Measurements from ENCODE around the gene DDX3X.

Gene DDX3X

GRCh38 chrX:41386222-41386990, 52.4 kb downstream of the DDX3X start:
- ChIA-PET POLR2A (no interaction called here), CTCF (interaction anchor here (0.6 kb wide), 1 partner anchor 300 kb away, joined by 3 read pairs; no protein-coding TSS in a partner anchor)
- peaks cover 14% of the 10 kb centered on the region for H3K4me1 ChIP-seq (ENCODE audit: control insufficient read depth, insufficient read depth, low read length)
- no peaks in the 10 kb centered on the region for H3K9me3 ChIP-seq (ENCODE audit: control insufficient read depth, insufficient read depth, low read depth, low read length)
- no peak overlapping the region for H3K27ac ChIP-seq (ENCODE audit: extremely low read depth, low read depth, low read length)
- TF ChIP-seq ZNF211 (tag by site-specific recombination; IDR thresholded peaks at IDR 0.05; ENCODE audit: low read depth) (no peak), ZNF571 (tag by site-specific recombination; IDR thresholded peaks at IDR 0.05) (no peak), YY2 (tag by site-specific recombination; IDR thresholded peaks at IDR 0.05) (no peak), PRDM10 (tag by site-specific recombination; IDR thresholded peaks at IDR 0.05) (no peak), ZNF350 (tag by site-specific recombination; IDR thresholded peaks at IDR 0.05) (no peak), ZNF707 (tag by site-specific recombination; IDR thresholded peaks at IDR 0.05) (no peak), PATZ1 (tag by site-specific recombination; IDR thresholded peaks at IDR 0.05) (no peak), ZBTB21 (tag by site-specific recombination; IDR thresholded peaks at IDR 0.05) (no peak), KLF10 (tag by site-specific recombination; IDR thresholded peaks at IDR 0.05) (no peak)
- no peak overlapping the region for H3K4me3 ChIP-seq (ENCODE audit: low read depth, low read length)
- no peaks in the 10 kb centered on the region for H3K36me3 ChIP-seq (ENCODE audit: control insufficient read depth in 2 of 2, insufficient read depth in 1 of 2, low read length in 2 of 2)

- H3K4me3 ChIP-seq (ENCODE audit: low read depth, low read length) = no peak overlapping the region
- H3K4me1 ChIP-seq (ENCODE audit: control insufficient read depth, insufficient read depth, low read length) = peaks cover under 1% of the 10 kb centered on the region; the same call in 1 of the 2 replicates
- ChIA-PET CTCF (no interaction called here), POLR2A (no interaction called here)
- H3K27ac ChIP-seq (ENCODE audit: extremely low read depth, low read depth, low read length) = no peak overlapping the region
- H3K9me3 ChIP-seq (ENCODE audit: control insufficient read depth, insufficient read depth, low read depth, low read length) = no peaks in the 10 kb centered on the region
- H3K36me3 ChIP-seq (ENCODE audit: control insufficient read depth in 2 of 2, insufficient read depth in 1 of 2, low read length in 2 of 2) = no peaks in the 10 kb centered on the region
- TF ChIP-seq ZNF514 (tag by site-specific recombination; IDR thresholded peaks at IDR 0.05) = no peak
- TF ChIP-seq ZXDB (tag by site-specific recombination; IDR thresholded peaks at IDR 0.05) = no peak
- TF ChIP-seq HOXA7 (CRISPR knock-in tag; IDR thresholded peaks at IDR 0.05; ENCODE audit: borderline replicate concordance) = no peak
- TF ChIP-seq ZNF155 (tag by site-specific recombination; IDR thresholded peaks at IDR 0.05) = no peak
- no peak for TF ChIP-seq ZNF548 (tag by site-specific recombination; IDR thresholded peaks at IDR 0.05)
- TF ChIP-seq ZNF37A (tag by site-specific recombination; IDR thresholded peaks at IDR 0.05) = no peak
- no peak for TF ChIP-seq SETDB1 (IDR thresholded peaks at IDR 0.05; ENCODE audit: insufficient read length, low read length)
- no peak for TF ChIP-seq ZBTB26 (tag by site-specific recombination; optimal IDR thresholded peaks at IDR 0.05)
- TF ChIP-seq ZNF692 (tag by site-specific recombination; IDR thresholded peaks at IDR 0.05) = no peak
- no peak for TF ChIP-seq ZNF560 (tag by site-specific recombination; IDR thresholded peaks at IDR 0.05; ENCODE audit: borderline replicate concordance)
- TF ChIP-seq ZNF521 (tag by site-specific recombination; IDR thresholded peaks at IDR 0.05) = no peak
- no peak for TF ChIP-seq ZNF391 (tag by site-specific recombination; IDR thresholded peaks at IDR 0.05; ENCODE audit: borderline replicate concordance, low read depth)
- TF ChIP-seq ZFP69B (tag by site-specific recombination; IDR thresholded peaks at IDR 0.05) = no peak
- TF ChIP-seq ZNF404 (tag by site-specific recombination; IDR thresholded peaks at IDR 0.05) = no peak
- TF ChIP-seq ZNF148 (tag by site-specific recombination; IDR thresholded peaks at IDR 0.05; ENCODE audit: borderline replicate concordance) = no peak
Observed at GRCh38 chrX:41388543-41388942, 54.6 kb downstream of the DDX3X start.

Measured in HEK293 (cell line).